Activated naive CD4-positive, alpha-beta T cell treated with anti-CD3 and anti-CD28 coated beads, Interleukin-2, amount 10 ng/mL, durations not matched to agents 7 days and 5 days (primary cell): ENCODE data around the gene UBA52.
"Not testable (repeated sequence)": the region's sequence is repeated elsewhere in the genome, so short reads cannot be mapped to it uniquely, and the experiment has no call there.

Experiments used
- CTCF ChIA-PET: fragments of 350-600 bp; sonication (Branson Sonifier 250); formaldehyde crosslinking; loops from one replicate; lab custom pipeline; 2021; ENCODE audit warnings: antibody characterized with exemption; lab: Charles Lee
- DNase-seq: peaks from one replicate; pipeline ENCODE4 v3.0.0-alpha.2; 2020
- H3K27ac Mint-ChIP-seq: one replicate; pipeline ENCODE4 v1.8.0; 2021; ENCODE audit warnings: mild to moderate bottlenecking, moderate library complexity, mixed read lengths
- H3K27me3 Mint-ChIP-seq: one replicate; pipeline ENCODE4 v1.8.0; 2021; ENCODE audit warnings: mild to moderate bottlenecking, mixed read lengths
- H3K36me3 Mint-ChIP-seq: one replicate; pipeline ENCODE4 v1.8.0; 2021; ENCODE audit warnings: mixed read lengths
- H3K4me1 Mint-ChIP-seq: one replicate; pipeline ENCODE4 v1.8.0; 2021; ENCODE audit warnings: mixed read lengths
- H3K4me3 Mint-ChIP-seq: one replicate; pipeline ENCODE4 v1.8.0; 2021; ENCODE audit warnings: mild to moderate bottlenecking, moderate library complexity, mixed read lengths
- H3K9me3 Mint-ChIP-seq: one replicate; pipeline ENCODE4 v1.8.0; 2021; ENCODE audit warnings: mixed read lengths

The UBA52 gene

GRCh38 chr19:18591735-18592385 is 20.2 kb downstream of the UBA52 start:
- Mint-ChIP-seq H3K27ac (peak overlapping the region; percentile 52), H3K9me3 (no peaks in the 10 kb centered on the region), H3K4me1 (peaks cover 36% of the 10 kb centered on the region), H3K4me3 (no peak overlapping the region), H3K36me3 (peaks cover 15% of the 10 kb centered on the region), H3K27me3 (peaks cover 33% of the 10 kb centered on the region)
- no peak for DNase-seq
- CTCF ChIA-PET = interaction anchor here (0.6 kb wide), 1 partner anchor 13 kb away, joined by 3 read pairs; no protein-coding TSS in a partner anchor

GRCh38 chr19:18592732-18593131 is 21.1 kb downstream of the UBA52 start:
- Mint-ChIP-seq H3K36me3 (peaks cover 15% of the 10 kb centered on the region), H3K4me1 (peaks cover 32% of the 10 kb centered on the region), H3K27me3 (peaks cover 36% of the 10 kb centered on the region)
- not testable (repeated sequence) for H3K27ac Mint-ChIP-seq, H3K9me3 Mint-ChIP-seq, DNase-seq, H3K4me3 Mint-ChIP-seq
- CTCF ChIA-PET = interaction anchor here (0.9 to 2.1 kb wide), 5 partner anchors 48 to 256 kb away, joined by 3 to 10 read pairs (median 4); partner anchors contain the start of gene ELL

GRCh38 chr19:18593367-18594095 is 21.9 kb downstream of the UBA52 start:
- CTCF ChIA-PET = interaction anchor here (0.6 to 2.1 kb wide), 9 partner anchors 11 to 255 kb away, joined by 3 to 10 read pairs (median 3); partner anchors contain the start of gene ELL
- H3K36me3 Mint-ChIP-seq = peaks cover 15% of the 10 kb centered on the region
- H3K27me3 Mint-ChIP-seq = peaks cover 44% of the 10 kb centered on the region
- no peak for DNase-seq
- H3K9me3 Mint-ChIP-seq = no peaks in the 10 kb centered on the region
- H3K4me3 Mint-ChIP-seq = no peak overlapping the region
- peaks cover 25% of the 10 kb centered on the region for H3K4me1 Mint-ChIP-seq
- H3K27ac Mint-ChIP-seq = no peak overlapping the region

GRCh38 chr19:18594096-18594823 is 22.6 kb downstream of the UBA52 start:
- Mint-ChIP-seq H3K9me3 (no peaks in the 10 kb centered on the region), H3K4me3 (peak overlapping the region; percentile 37), H3K36me3 (peaks cover 15% of the 10 kb centered on the region), H3K27ac (no peak overlapping the region), H3K27me3 (peaks cover 52% of the 10 kb centered on the region), H3K4me1 (peaks cover 25% of the 10 kb centered on the region)
- CTCF ChIA-PET = interaction anchor here (0.6 to 2.1 kb wide), 9 partner anchors 11 to 143 kb away, joined by 3 to 10 read pairs (median 3); partner anchors contain the start of gene ELL
- peak; percentile 81 for DNase-seq

GRCh38 chr19:18594824-18595373 is 23.2 kb downstream of the UBA52 start:
- peaks cover 20% of the 10 kb centered on the region for H3K4me1 Mint-ChIP-seq
- H3K36me3 Mint-ChIP-seq = peaks cover 11% of the 10 kb centered on the region
- H3K9me3 Mint-ChIP-seq = no peaks in the 10 kb centered on the region
- DNase-seq = no peak
- H3K27me3 Mint-ChIP-seq = peaks cover 58% of the 10 kb centered on the region
- H3K27ac Mint-ChIP-seq = no peak overlapping the region
- CTCF ChIA-PET = interaction anchor here (1.1 kb wide), 3 partner anchors 17 to 99 kb away, joined by 3 read pairs; no protein-coding TSS in a partner anchor
- H3K4me3 Mint-ChIP-seq = peak overlapping the region; percentile 37

GRCh38 chr19:18595475-18595874 is 23.8 kb downstream of the UBA52 start:
- CTCF ChIA-PET = interaction anchor here (1.1 kb wide), 3 partner anchors 16 to 99 kb away, joined by 3 read pairs; no protein-coding TSS in a partner anchor
- Mint-ChIP-seq H3K27ac (no peak overlapping the region), H3K9me3 (no peaks in the 10 kb centered on the region), H3K27me3 (peaks cover 61% of the 10 kb centered on the region), H3K4me1 (peaks cover 17% of the 10 kb centered on the region), H3K36me3 (peaks cover 10% of the 10 kb centered on the region), H3K4me3 (no peak overlapping the region)
- DNase-seq = no peak

GRCh38 chr19:18596752-18597157 is 25.1 kb downstream of the UBA52 start:
- H3K27me3 Mint-ChIP-seq = peaks cover 68% of the 10 kb centered on the region
- no peak for DNase-seq

GRCh38 chr19:18597809-18598660 is 26.4 kb downstream of the UBA52 start:
- no peak for DNase-seq
- H3K27me3 Mint-ChIP-seq = peaks cover 80% of the 10 kb centered on the region
- no peaks in the 10 kb centered on the region for H3K9me3 Mint-ChIP-seq
- peaks cover under 1% of the 10 kb centered on the region for H3K36me3 Mint-ChIP-seq
- H3K4me3 Mint-ChIP-seq = no peak overlapping the region
- H3K27ac Mint-ChIP-seq = no peak overlapping the region
- peaks cover 10% of the 10 kb centered on the region for H3K4me1 Mint-ChIP-seq
- CTCF ChIA-PET = no interaction called here

More at GRCh38 chr19:18596752-18597157, 25.1 kb downstream of the UBA52 start:
- CTCF ChIA-PET = no interaction called here
- peaks cover 10% of the 10 kb centered on the region for H3K4me1 Mint-ChIP-seq
- peaks cover 2% of the 10 kb centered on the region for H3K36me3 Mint-ChIP-seq
- H3K9me3 Mint-ChIP-seq = no peaks in the 10 kb centered on the region
- H3K4me3 Mint-ChIP-seq = no peak overlapping the region
- no peak overlapping the region for H3K27ac Mint-ChIP-seq

GRCh38 chr19:18599485-18599884 is 27.8 kb downstream of the UBA52 start:
- Mint-ChIP-seq H3K27me3 (peaks cover 84% of the 10 kb centered on the region), H3K27ac (no peak overlapping the region), H3K36me3 (no peaks in the 10 kb centered on the region), H3K4me1 (peaks cover 6% of the 10 kb centered on the region), H3K9me3 (no peaks in the 10 kb centered on the region), H3K4me3 (no peak overlapping the region)
- no peak for DNase-seq
- CTCF ChIA-PET = no interaction called here

- DNase-seq, H3K4me3 Mint-ChIP-seq, CTCF ChIA-PET, H3K9me3 Mint-ChIP-seq, H3K4me1 Mint-ChIP-seq, H3K27ac Mint-ChIP-seq, H3K36me3 Mint-ChIP-seq: not testable (repeated sequence)
- peaks cover 85% of the 10 kb centered on the region for H3K27me3 Mint-ChIP-seq
Observed at GRCh38 chr19:18600692-18601397, 29.2 kb downstream of the UBA52 start.

- no peak for DNase-seq
- Mint-ChIP-seq H3K4me1 (peaks cover 4% of the 10 kb centered on the region), H3K27ac (no peak overlapping the region), H3K9me3 (no peaks in the 10 kb centered on the region), H3K4me3 (no peak overlapping the region), H3K27me3 (peaks cover 78% of the 10 kb centered on the region), H3K36me3 (no peaks in the 10 kb centered on the region)
- CTCF ChIA-PET = no interaction called here
Observed at GRCh38 chr19:18601875-18602274, 30.2 kb downstream of the UBA52 start.

- Mint-ChIP-seq H3K27me3 (peaks cover 83% of the 10 kb centered on the region), H3K27ac (peak overlapping the region; percentile 53), H3K4me1 (peaks cover 4% of the 10 kb centered on the region), H3K4me3 (no peak overlapping the region), H3K36me3 (no peaks in the 10 kb centered on the region), H3K9me3 (no peaks in the 10 kb centered on the region)
- CTCF ChIA-PET = interaction anchor here (1.0 to 2.0 kb wide), 2 partner anchors 59 to 134 kb away, joined by 3 to 5 read pairs; no protein-coding TSS in a partner anchor
- DNase-seq = peak; percentile 32
Observed at GRCh38 chr19:18603255-18603957, 31.7 kb downstream of the UBA52 start.
